NK-92 (cell line): ENCODE data around the gene TAS2R8.
"Not testable (repeated sequence)": the region's sequence is repeated elsewhere in the genome, so short reads cannot be mapped to it uniquely, and the experiment has no call there.

Experiments
- DNase-seq: peaks from one replicate; lab custom pipeline; 2025; ENCODE audit not compliant: unreplicated experiment; lab: John Stamatoyannopoulos, UW

Gene TAS2R8, protein sequence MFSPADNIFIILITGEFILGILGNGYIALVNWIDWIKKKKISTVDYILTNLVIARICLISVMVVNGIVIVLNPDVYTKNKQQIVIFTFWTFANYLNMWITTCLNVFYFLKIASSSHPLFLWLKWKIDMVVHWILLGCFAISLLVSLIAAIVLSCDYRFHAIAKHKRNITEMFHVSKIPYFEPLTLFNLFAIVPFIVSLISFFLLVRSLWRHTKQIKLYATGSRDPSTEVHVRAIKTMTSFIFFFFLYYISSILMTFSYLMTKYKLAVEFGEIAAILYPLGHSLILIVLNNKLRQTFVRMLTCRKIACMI

DNA sequence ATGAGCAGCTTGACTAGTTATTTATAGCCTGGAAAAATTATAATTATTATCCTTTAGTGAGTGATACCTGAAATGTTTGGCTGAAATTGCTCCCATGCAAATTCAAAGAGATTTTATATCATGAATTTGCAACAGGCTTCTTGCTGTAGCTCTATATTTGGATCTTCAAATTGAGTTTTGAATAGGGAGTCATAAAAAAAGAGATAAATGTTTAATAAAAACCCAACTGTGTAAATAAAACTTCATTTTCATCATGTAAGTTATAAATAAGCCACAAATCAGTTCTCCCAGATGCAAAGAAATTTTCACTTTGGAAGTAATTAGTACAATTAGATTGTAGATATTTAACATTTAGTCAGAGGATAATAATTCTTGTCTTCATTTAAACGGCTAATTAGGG lies at the start of gene TAS2R8:
Gene TAS2R8, minus strand, starts transcription at position 101 of the 400 bp plus-strand sequence. CDS start 306 bp downstream, outside the sequence.
- no peak for DNase-seq

DNA sequence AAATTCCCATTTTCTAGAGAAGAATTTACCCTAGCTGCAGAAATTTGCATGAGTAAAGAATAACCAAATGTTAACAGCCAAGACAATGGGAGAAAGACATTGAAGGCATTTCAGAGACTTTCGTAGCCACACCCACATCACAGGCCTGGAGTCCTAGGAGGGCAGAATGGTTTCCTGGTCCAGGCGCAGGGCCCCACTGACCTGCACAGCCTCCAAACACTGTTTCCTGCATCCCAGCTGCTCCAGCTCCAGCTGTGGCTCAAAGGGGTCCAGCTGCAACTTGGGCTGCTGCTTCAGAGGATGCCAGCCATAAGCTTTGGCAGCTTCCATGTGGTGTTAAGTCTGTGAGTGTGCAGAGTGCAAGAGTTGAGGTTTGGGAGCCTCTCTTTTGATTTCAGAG lies 48.7 kb upstream of the TAS2R8 start:
- DNase-seq = no peak

DNA sequence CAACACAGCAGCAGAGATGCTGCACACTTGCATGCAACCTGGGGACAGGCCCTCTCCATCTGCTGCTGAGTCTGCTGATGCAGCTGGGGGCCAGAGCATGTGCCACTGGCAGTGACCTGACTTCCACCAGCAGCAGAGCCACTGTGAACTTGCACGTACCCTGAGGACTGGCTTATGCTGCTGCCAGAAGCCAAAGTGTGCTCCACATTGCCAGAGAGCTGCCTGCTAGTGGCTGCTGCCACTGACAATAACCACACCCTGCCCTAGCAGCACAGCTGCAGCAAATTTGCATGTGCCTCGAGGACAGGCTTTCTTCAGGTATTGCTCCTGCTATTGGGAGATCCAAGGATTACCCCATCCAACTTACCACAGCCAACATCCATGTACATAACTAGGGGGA lies 46.7 kb upstream of the TAS2R8 start:
- no peak for DNase-seq

DNA sequence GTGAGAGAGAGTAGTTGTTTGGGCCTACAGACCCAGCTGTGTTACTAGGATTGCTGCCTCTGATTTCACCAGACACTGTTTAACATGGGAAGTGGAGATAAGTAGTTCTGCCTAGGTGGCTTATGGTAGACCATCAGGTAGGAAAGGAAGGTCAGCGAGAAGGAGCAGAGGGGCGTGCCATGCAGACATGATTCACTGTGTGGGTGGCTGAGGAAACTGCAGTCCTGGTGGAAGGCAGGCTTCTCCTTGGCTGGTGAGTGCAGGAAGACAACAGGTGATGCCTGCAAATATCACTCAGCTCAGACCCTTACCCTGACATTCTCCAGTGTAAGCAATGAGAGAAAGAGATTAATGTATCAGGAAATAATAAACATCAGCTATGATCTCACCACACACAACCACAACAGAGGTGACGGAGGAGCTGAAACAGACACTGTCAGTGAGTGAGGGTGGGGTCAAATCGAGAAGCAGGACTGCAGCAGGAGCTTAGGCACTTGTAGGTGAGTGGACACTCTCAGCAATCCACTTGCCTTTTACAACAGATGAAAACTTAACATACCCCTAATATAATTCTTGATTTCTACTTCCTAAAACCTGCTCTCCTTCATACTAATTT lies 44.3 kb upstream of the TAS2R8 start:
- no peak for DNase-seq

DNA sequence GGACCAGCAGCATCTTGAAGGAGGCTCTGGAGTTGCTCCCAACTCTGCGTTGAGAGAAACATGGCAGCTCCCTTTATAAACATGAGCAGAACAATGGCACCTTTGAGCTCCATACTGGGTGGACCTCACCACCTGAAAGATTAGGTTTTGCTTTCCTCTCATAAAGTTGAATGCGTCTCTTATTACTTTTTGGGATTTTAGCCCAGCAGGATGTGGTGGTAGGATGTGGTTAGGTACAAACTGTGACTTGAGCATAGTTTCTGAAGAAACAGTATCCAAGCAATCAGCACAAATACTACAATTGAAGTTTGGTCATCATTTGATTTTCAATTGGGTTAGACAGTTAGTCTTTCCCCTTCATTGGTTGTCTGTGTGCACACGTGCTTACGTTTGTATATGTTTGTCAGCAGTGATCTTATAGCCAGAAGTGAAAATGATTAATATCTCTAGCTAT lies 42.4 kb upstream of the TAS2R8 start, which contains the start of gene PRR4:
Gene PRR4, minus strand, starts transcription at position 51 of the 454 bp plus-strand sequence. Its CDS starts 38 bp downstream, at position 13.
- DNase-seq = no peak

DNA sequence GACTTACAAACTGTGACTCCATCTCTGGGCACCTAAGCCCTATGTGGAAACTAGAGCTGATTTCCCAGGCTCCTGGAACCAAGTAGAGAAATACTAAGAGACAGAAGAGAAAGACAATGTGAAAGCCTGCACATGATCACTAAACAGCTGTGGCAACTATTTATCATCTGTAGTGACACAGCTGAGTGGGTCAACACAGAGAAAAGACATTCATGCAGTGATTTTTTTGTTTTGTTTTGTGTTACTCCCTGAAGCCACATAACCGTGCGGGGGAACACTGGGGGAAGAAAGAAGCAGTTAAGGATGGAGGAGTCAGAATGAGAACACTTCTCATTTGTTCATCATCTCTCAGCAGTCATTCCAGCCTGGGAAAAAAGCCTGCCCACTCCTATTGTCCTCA lies 40.7 kb upstream of the TAS2R8 start:
- DNase-seq = no peak

DNA sequence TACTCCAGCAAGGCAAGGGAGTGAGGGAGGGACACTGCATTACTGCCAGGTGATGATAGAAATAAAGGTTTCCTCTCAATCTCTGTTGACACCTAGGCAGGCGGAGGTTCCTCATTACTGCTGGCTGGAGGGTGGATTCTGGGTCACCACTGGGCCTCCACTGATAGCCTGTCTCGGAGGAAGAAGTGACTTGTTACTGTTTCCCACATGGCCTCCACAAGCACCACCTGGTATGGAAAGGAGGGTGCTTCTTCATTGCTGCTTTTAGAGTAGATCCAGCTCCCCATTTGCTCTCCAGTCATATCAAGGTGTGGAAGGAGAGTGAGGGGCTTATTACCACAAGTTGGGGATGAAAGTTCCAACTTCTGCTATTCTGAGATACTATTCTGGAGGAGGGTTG lies 35.8 kb upstream of the TAS2R8 start:
- no peak for DNase-seq

DNA sequence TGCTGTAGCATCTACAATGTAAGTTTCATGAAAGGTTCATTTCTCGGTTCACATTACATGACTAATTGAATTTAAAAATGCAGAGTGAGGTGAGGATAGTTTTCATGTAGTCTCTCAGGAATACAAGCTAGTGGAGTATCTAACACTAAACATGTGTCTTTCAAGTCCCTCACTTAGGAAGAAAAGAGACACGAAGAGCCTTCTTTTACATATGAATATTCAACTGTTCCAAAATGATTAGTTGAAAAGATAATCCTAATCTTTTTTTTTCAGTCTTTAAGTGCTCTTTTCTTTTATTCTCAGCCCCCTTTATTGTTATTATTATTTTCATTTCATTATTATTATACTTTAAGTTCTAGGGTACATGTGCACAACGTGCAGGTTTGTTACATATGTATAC lies 31.4 kb upstream of the TAS2R8 start:
- DNase-seq = no peak

DNA sequence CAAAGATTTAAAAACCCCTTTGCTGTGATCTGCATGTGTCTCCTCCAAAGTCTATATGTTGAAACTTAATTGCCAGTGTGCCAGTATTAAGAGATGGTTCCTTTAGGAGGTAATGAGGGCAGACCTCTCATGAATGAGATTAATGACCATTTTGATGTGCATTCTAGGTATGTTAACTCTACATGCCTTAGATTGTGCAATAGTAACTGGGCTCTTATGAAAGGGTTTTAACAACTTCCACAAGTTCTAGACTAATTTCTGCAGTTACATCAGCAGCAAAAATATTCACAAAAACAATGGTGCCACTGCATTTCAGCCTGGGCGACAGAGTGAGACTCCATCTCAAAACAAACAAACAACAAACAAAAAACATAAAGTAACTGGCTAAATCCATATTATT lies 22.9 kb upstream of the TAS2R8 start:
- no peak for DNase-seq

DNA sequence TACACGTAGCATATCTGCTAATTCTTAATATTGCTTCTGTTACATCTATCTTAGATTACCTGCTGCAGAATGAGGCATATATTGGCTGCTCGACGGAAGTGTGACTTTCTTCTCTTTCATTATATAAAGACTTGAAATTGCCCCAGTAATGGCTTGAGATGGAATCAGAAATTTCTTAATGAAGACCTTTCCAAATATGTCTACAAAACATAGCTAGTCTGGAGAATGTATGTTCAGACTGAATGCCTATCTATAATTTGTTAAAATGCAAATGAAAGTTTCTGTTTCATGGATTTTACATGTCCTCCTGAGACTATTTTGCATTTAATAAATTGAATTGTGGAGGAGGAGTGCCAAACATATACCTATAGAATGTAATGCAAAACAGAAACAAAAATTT lies 19.2 kb upstream of the TAS2R8 start, which contains the start of gene TAS2R10:
Gene TAS2R10, minus strand, starts transcription at position 101 of the 400 bp plus-strand sequence. Its CDS starts 89 bp downstream, at position 12.
- DNase-seq = no peak

DNA sequence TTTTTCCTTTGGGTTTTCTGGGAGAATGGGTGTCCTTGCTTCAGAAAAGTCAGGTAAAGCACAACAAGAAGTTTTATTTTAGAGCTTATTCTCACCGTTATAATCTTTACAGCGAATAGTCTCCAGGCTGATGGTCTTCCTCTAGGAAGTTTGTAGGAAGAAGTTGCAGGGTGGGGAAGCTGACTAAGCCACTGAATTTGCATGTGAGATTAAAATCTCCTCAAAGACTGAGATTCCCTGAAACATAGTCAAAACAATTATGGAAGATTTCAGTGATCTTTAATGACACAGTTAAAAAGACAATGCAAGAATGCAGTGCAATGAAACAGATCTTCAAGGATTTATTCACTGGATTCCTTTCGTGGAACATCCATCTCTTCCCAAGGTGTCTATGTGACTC lies 17.9 kb upstream of the TAS2R8 start:
- DNase-seq = no peak

DNA sequence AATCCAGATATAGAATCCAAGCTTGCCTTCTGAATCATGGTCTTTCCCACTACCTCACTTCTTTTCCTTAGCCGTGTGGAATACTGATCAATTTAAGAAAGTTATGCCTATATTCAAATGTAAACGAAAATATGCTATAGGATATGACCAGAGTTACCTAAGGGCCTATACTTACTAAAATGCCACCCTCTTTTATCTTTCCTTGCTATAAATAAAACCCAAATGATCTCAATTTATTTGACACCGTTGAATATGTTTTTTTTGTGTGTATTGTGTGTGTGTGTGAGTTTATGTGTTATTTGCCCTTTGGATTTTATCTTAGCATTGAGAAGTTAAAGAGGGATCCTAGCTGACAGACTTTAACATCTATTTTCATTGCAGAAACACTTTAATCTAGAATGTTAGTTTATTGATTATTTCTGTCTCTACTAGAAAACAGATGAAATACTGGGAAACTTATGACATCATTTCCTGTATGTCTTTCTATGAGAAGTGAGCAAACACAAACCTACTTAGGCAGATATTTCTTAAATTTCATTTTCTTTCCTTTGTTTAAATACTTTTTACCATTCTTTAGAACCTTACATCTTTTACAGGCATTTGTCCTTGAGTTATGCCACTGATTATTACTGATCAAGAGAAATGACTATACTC lies 4.9 kb upstream of the TAS2R8 start:
- DNase-seq = no peak

DNA sequence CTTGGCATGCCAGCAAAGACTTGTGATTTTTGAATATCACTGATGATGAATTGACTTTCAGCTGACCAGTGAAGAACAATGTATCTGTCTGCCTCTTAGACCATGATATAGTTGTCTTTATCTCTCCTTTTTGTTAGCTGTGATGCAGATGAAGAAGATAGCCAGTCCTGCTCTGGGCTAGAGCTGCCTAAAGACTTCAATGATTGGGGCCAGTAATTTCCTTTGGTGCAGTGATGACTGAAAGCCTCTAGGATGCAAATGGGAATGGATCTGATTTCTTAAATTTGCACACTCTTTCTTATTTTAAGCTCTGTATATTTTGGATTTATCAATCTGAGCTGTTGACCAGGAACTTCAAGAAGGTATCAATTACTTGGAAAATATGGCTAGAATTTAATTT lies 3.0 kb upstream of the TAS2R8 start, which contains the start of gene TAS2R9:
Gene TAS2R9, minus strand, starts transcription at position 101 of the 400 bp plus-strand sequence. Its CDS starts 93 bp downstream, at position 8.
- no peak for DNase-seq

DNA sequence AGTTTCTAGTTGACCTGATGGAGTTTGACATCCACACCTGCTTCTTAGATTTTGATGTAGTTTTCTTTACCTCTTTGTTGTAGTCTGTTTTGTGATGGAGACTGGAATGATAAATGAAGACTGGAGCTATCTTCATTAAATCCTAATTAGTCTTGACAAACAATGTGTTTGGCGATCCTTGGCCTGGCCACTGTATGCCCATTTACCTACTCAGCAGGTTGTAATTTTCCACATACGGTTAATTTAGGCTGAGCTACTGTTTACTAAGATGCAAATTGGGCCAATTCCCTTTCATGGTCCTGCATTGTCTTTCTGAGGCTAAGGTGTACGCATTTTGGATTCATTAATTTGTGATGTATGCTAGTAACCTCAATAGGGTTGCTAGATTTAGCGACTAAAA lies 4.5 kb downstream of the TAS2R8 start, which contains the start of gene TAS2R7:
Gene TAS2R7, minus strand, starts transcription at position 41 of the 400 bp plus-strand sequence. CDS start 57 bp downstream, outside the sequence.
- no peak for DNase-seq

DNA sequence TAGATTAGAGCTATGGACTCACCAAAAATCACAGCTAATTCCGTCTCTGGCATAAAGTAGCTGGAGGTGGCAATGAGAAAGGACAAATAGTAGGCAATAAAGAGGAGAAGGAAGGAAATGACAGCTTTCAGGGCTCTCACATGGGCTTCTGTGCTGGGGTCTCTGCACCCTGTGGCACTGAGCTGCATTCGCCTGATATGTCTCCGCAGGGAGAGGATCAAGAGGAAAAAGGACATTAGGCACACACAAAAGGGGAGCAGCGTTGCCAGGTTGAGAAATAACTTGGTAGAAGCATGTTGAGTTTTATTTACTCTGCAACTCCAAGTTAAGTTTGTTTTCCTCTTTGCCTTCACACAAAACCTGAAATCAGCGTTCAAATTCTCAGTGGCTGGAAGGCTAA lies 5.3 kb downstream of the TAS2R8 start:
- no peak for DNase-seq

DNA sequence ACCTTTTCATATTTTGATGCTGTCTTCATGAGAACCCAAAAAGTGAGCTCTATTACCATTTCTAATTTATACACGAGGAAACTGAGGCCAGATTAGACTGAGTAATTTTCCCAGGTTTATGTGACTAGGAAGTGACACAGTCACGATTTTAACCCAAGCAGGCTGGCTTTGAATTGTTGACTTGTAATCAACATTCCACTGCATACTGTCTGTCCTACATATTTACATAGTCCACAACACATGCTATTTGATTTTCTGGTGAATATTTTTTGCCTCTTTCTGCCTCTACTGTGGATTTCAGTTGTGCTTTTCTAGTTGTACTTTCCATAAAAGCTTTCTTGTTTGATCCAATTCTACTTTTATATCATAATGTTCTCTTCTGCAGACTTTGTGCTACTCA lies 12.9 kb downstream of the TAS2R8 start:
- DNase-seq = no peak

DNA sequence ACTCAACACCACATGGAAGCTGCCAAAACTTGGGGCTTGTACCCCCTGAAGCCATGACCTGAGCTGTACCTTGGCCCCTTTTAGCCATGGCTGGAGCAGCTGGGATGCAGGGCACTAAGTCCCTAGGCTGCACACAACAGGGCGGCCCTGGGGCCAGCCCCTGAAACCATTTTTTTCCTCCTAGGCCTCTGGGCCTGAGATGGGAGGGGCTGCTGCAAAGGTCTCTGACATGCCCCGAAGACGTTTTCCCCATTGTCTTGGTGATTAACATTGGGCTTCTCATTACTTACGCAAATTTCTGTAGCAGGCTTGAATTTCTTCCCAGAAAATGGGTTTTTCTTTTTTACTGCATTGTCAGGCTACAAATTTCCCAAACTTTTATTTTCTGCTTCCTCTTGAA lies 15.3 kb downstream of the TAS2R8 start:
- DNase-seq = not testable (repeated sequence)

DNA sequence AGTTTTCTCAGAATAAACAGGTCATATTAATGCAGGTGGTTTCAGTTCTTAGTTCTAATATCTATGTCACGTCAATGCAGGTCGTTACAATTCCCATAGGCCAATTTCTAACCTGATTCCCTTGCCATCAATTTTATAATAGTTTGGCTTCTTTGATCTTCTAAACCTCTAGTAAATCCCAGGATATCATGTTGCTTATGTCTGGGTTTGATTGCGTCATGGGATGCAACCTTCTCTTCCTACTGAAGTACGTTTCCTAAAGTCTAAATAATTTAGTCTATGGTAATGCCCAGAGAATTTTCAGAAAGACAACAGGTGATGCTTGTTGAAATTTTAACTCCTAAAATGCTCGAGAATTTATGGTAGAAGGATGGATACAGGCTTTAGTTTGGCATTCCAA lies 23.8 kb downstream of the TAS2R8 start:
- no peak for DNase-seq

DNA sequence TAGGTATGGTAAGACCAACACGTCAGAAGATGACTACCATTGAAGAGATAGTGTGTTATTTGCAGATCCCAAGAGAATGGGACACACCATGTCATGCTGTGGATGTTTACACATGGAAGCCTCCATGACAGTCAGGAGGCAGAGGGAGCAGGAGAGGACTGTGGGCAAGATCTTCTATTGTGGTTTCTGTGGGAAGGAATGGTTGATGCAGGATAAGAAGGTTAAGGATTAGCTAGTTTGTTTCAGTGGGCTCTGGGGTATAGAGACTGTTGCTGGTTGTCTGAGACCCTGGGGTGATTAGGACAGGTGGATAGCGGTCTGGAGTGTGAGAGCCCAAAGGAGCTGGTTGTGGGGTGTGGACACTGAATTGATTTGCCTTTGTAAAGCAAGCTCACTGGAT lies 28.0 kb downstream of the TAS2R8 start:
- no peak for DNase-seq

DNA sequence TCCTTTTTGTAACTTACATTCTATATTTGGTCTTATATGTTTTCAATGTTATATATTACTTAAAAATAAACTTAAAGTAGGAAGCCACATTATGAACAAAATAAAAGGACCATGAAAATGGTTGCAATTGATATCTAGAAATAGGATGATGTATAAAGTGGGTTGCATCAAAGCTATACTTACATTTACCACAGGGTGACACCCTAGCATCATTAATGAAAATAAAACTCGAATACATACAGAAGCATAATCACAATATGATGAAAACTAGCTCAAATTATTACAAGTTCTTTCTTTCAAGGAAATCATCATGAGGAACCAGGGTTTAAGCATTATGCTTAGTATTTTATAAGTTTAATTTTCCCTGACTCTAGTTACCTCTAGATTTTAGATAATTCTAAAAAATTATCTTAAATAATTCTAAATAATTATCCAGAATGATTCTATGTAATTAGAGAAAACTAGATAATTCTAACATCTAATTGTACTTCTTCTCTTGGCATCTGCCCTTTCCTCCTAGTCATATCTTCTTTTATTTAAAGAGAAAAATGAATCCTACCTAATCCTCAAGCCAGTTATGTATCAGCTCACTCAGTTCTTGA lies 35.9 kb downstream of the TAS2R8 start:
- DNase-seq = no peak

DNA sequence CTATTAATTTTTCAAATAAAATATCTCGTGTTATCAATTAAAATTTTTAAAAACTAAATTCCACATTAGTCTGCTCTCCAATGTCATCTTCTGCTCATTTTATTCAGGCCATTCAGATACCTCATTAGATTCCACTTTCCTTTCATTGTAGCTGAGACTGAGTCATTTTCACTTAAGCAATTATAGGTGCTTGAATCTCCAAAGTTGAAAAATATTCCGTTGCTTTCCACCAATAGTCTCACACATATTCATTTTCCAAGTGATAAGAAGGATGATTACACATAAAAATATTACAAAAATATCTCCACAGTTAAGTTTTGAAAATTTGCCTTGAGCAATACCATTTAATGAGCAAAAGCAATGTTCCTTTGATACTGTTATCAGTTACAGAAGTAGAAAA lies 47.4 kb downstream of the TAS2R8 start:
- DNase-seq = no peak
